ENCODE data around the gene NDUFA11. TPM values are rescaled to one million over a fixed set of nuclear protein-coding genes. Genes with fewer than 3 reads are reported as not detected.
A peak's percentile ranks its signal among the peaks of the same experiment; 100 is the strongest.
"Not testable (repeated sequence)": the region's sequence is repeated elsewhere in the genome, so short reads cannot be mapped to it uniquely, and the experiment has no call there.

NDUFA11 gene
- polyA plus RNA-seq, 1 experiment = 351 TPM

GRCh38 chr19:5857203-5858081 is 46.1 kb downstream of the NDUFA11 start:
- POLR2A ChIA-PET = no interaction called here
- CTCF ChIA-PET = no interaction called here

GRCh38 chr19:5855151-5855550 is 48.4 kb downstream of the NDUFA11 start:
- DNase-seq (ENCODE audit: low read depth); POLR2A ChIA-PET; H3K4me3 ChIP-seq (ENCODE audit: low read depth, low read length); H3K36me3 ChIP-seq (ENCODE audit: control insufficient read depth, insufficient read depth, low read length): not testable (repeated sequence)
- peaks cover 11% of the 10 kb centered on the region for H3K27me3 ChIP-seq (ENCODE audit: control insufficient read depth, insufficient read depth, low read length)
- CTCF ChIA-PET = interaction anchor here (1.0 to 1.1 kb wide), 2 partner anchors 8 to 9 kb away, joined by 3 to 5 read pairs; no protein-coding TSS in a partner anchor

More at GRCh38 chr19:5857203-5858081, 46.1 kb downstream of the NDUFA11 start:
- no peaks in the 10 kb centered on the region for H3K36me3 ChIP-seq (ENCODE audit: control insufficient read depth, insufficient read depth, low read length)
- H3K4me3 ChIP-seq (ENCODE audit: low read depth, low read length) = no peak overlapping the region
- TF ChIP-seq CTCF (IDR thresholded peaks at IDR 0.05; ENCODE audit: insufficient read depth, low read depth, low read length) = no peak
- peaks cover 13% of the 10 kb centered on the region for H3K27me3 ChIP-seq (ENCODE audit: control insufficient read depth, insufficient read depth, low read length)
- no peak for DNase-seq (ENCODE audit: low read depth)

GRCh38 chr19:5854121-5854520 is 49.5 kb downstream of the NDUFA11 start:
- H3K27me3 ChIP-seq (ENCODE audit: control insufficient read depth, insufficient read depth, low read length) = peaks cover 11% of the 10 kb centered on the region
- H3K36me3 ChIP-seq (ENCODE audit: control insufficient read depth, insufficient read depth, low read length); POLR2A ChIA-PET; H3K4me3 ChIP-seq (ENCODE audit: low read depth, low read length); DNase-seq (ENCODE audit: low read depth): not testable (repeated sequence)
- CTCF ChIA-PET = interaction anchor here (1.1 kb wide), 1 partner anchor 8 kb away, joined by 5 read pairs; no protein-coding TSS in a partner anchor

GRCh38 chr19:5851302-5851701 is 52.3 kb downstream of the NDUFA11 start, which contains the start of gene FUT3:
Gene FUT3, minus strand, starts transcription at chr19:5851449.
- no peak for DNase-seq (ENCODE audit: low read depth)
- no peaks in the 10 kb centered on the region for H3K36me3 ChIP-seq (ENCODE audit: control insufficient read depth, insufficient read depth, low read length)
- no peak within 1 kb of the TSS for H3K4me3 ChIP-seq (ENCODE audit: low read depth, low read length)
- POLR2A ChIA-PET = no interaction called here
- H3K27me3 ChIP-seq (ENCODE audit: control insufficient read depth, insufficient read depth, low read length) = peaks cover 9% of the 10 kb centered on the region
- no peak for TF ChIP-seq CTCF (IDR thresholded peaks at IDR 0.05; ENCODE audit: insufficient read depth, low read depth, low read length)
- CTCF ChIA-PET = interaction anchor here (0.7 to 1.9 kb wide), 2 partner anchors 33 to 47 kb away, joined by 4 to 6 read pairs; no protein-coding TSS in a partner anchor

- TF ChIP-seq CTCF (IDR thresholded peaks at IDR 0.05; ENCODE audit: insufficient read depth, low read depth, low read length) = no peak
- Histone ChIP-seq H3K4me3 (ENCODE audit: low read depth, low read length) (no peak overlapping the region), H3K27me3 (ENCODE audit: control insufficient read depth, insufficient read depth, low read length) (peaks cover 4% of the 10 kb centered on the region), H3K36me3 (ENCODE audit: control insufficient read depth, insufficient read depth, low read length) (no peaks in the 10 kb centered on the region)
- peak; percentile 29 for DNase-seq (ENCODE audit: low read depth)
- POLR2A ChIA-PET = no interaction called here
- CTCF ChIA-PET = interaction anchor here (0.7 to 1.9 kb wide), 2 partner anchors 34 to 47 kb away, joined by 4 to 6 read pairs; no protein-coding TSS in a partner anchor
Measured at GRCh38 chr19:5850743-5851293, 52.8 kb downstream of the NDUFA11 start.

- H3K4me3 ChIP-seq (ENCODE audit: low read depth, low read length) = no peak overlapping the region
- peaks cover 2% of the 10 kb centered on the region for H3K27me3 ChIP-seq (ENCODE audit: control insufficient read depth, insufficient read depth, low read length)
- no peak for DNase-seq (ENCODE audit: low read depth)
- ChIA-PET POLR2A (no interaction called here), CTCF (interaction anchor here (1.9 kb wide), 1 partner anchor 46 kb away, joined by 6 read pairs; no protein-coding TSS in a partner anchor)
- TF ChIP-seq CTCF (IDR thresholded peaks at IDR 0.05; ENCODE audit: insufficient read depth, low read depth, low read length) = no peak
- no peaks in the 10 kb centered on the region for H3K36me3 ChIP-seq (ENCODE audit: control insufficient read depth, insufficient read depth, low read length)
Measured at GRCh38 chr19:5850189-5850588, 53.4 kb downstream of the NDUFA11 start.

- CTCF ChIA-PET; H3K36me3 ChIP-seq (ENCODE audit: control insufficient read depth, insufficient read depth, low read length); H3K27me3 ChIP-seq (ENCODE audit: control insufficient read depth, insufficient read depth, low read length); DNase-seq (ENCODE audit: low read depth); POLR2A ChIA-PET; H3K4me3 ChIP-seq (ENCODE audit: low read depth, low read length): not testable (repeated sequence)
Measured at GRCh38 chr19:5848621-5849020, 55.0 kb downstream of the NDUFA11 start.

GRCh38 chr19:5847846-5848245 is 55.7 kb downstream of the NDUFA11 start:
- H3K27me3 ChIP-seq (ENCODE audit: control insufficient read depth, insufficient read depth, low read length); DNase-seq (ENCODE audit: low read depth); H3K36me3 ChIP-seq (ENCODE audit: control insufficient read depth, insufficient read depth, low read length); H3K4me3 ChIP-seq (ENCODE audit: low read depth, low read length); CTCF ChIA-PET; POLR2A ChIA-PET: not testable (repeated sequence)
